OCI-LY3 (cell line): ENCODE data around the gene STX1A.
A peak's percentile ranks its signal among the peaks of the same experiment; 100 is the strongest.

ENCODE experiments used
- H2AFZ ChIP-seq: fragments of 200-600, 300-600 bp; shearing (Covaris generic); 2 replicates; pipeline ENCODE4 v1.6.0; 2014; ENCODE audit warnings: antibody characterized with exemption, low read depth, low read length
- H3K27ac ChIP-seq: fragments of 200-600, 300-600 bp; sonication (generic); 2 replicates; pipeline ENCODE4 v1.5.1; 2014; ENCODE audit warnings: mild to moderate bottlenecking, low read length, moderate library complexity, mixed read lengths
- H3K27me3 ChIP-seq: fragments of 200-600, 300-600 bp; sonication (generic); 2 replicates; pipeline ENCODE4 v1.6.1; 2014; ENCODE audit warnings: low read depth, low read length, mixed read lengths
- H3K36me3 ChIP-seq: fragments of 200-600, 300-600 bp; sonication (generic); replicated peaks from 2 replicates; pipeline ENCODE3; 2014; ENCODE audit warnings: low read depth, low read length, mixed read lengths
- H3K4me1 ChIP-seq: fragments of 300-600, 200-600 bp; sonication (generic); 2 replicates; pipeline ENCODE4 v1.6.1; 2014; ENCODE audit warnings: low read length, mixed read lengths
- H3K4me2 ChIP-seq: fragments of 200-600, 300-600 bp; sonication (generic); 2 replicates; pipeline ENCODE4 v1.6.1; 2014; ENCODE audit warnings: low read length, mixed read lengths
- H3K4me3 ChIP-seq: fragments of 300-600, 200-600 bp; sonication (generic); 2 replicates; pipeline ENCODE4 v1.5.1; 2014; ENCODE audit warnings: antibody characterized with exemption, mild to moderate bottlenecking, low read length, moderate library complexity
- H3K79me2 ChIP-seq: fragments of 300-600, 200-600 bp; shearing (Covaris generic); 2 replicates; pipeline ENCODE4 v1.6.1; 2014; ENCODE audit warnings: mild to moderate bottlenecking, low read length, mixed read lengths
- H3K9ac ChIP-seq: fragments of 300-600, 200-600 bp; shearing (Covaris generic); 2 replicates; pipeline ENCODE4 v1.6.0; 2014; ENCODE audit warnings: mild to moderate bottlenecking, low read length, moderate library complexity
- H3K9me3 ChIP-seq: fragments of 200-600, 300-600 bp; shearing (Covaris generic); 2 replicates; pipeline ENCODE4 v1.6.1; 2014; ENCODE audit warnings: low read length, mixed read lengths; ENCODE audit not compliant: insufficient read depth
- H4K20me1 ChIP-seq: fragments of 200-600, 300-600 bp; sonication (generic); 2 replicates; pipeline ENCODE4 v1.6.1; 2016; ENCODE audit warnings: low read length, mixed read lengths; ENCODE audit not compliant: insufficient read depth
- EZH2phosphoT487 ChIP-seq: fragments of 200-600 bp; shearing (Covaris generic); IDR thresholded peaks from 2 replicates; pipeline ENCODE4 v1.6.1; 2018; ENCODE audit warnings: antibody characterized with exemption, mixed run types, low read depth
- TF ChIP-seq, protein P1 (sequence below): fragments of 200-600, 300-600 bp; sonication (generic); IDR thresholded peaks from 2 replicates; pipeline ENCODE4 v1.5.1; 2014; ENCODE audit warnings: antibody characterized with exemption, low read length, low read depth

STX1A gene

DNA sequence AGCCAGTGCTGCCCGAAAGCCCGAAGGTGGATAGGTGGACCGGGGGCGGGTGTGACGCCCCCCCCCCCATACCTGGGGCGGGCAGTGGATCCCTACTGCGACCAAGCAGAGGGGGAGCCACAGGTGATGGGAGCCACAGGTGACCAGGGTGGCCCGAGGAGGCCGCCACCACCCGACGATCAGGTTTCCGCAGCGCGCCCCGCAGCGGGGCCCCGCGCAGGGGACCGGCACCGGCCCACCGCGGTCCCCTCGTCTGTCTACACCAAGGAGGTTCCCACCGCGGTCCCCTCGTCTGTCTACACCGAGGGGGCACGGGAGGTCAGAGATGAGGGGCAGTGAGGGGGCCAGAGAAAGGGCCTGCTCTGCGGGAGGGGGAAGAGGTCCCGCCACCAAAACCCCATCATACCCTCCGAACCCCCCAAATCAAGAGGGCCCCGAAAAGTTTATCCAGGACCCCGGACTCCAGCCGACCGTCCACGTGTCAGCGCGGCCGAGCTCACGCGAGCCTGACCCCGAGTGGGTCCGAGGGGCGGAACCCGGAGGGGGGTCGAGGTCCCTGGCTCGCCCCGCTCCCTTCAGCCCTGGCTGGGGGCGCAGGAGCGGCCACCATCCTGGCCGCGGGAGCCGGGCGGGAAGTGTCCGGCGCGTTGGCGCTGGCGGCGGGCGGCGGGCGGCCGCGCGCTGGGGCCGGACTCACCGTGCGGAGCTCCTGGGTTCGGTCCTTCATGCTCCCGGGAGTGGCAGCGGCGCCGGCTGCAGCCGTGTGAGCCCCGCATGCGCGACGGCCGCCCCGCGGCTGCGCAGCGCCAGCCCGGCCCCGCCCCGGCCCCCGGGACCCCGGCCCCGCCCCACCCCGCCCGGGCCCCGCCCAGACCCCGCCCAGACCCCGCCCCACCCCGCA, at the start of gene STX1A:
Gene STX1A (minus strand): TSS at position 765 of the 901 bp plus-strand sequence. CDS start 38 bp downstream, at position 727.
- Histone ChIP-seq H3K4me1 (peaks cover 11% of the 10 kb centered on the region), H3K27ac (no peak within 1 kb of the TSS), H2AFZ (peak within 1 kb of the TSS; percentile 65; the same call in 1 of the 2 replicates), H3K4me2 (peak within 1 kb of the TSS; percentile 89), H3K36me3 (no peaks in the 10 kb centered on the region), H3K27me3 (0 out of 2 replicates have a peak, but pooled peaks cover 3% of the 10 kb centered on the region), H4K20me1 (peaks cover 4% of the 10 kb centered on the region; the same call in 1 of the 2 replicates), H3K9ac (peak within 1 kb of the TSS; percentile 77), H3K79me2 (peaks cover 5% of the 10 kb centered on the region; the same call in 1 of the 2 replicates), H3K4me3 (peak within 1 kb of the TSS; percentile 93), H3K9me3 (no peaks in the 10 kb centered on the region)
- TF ChIP-seq EZH2phosphoT487, result no peak
- TF ChIP-seq, protein P1, sequence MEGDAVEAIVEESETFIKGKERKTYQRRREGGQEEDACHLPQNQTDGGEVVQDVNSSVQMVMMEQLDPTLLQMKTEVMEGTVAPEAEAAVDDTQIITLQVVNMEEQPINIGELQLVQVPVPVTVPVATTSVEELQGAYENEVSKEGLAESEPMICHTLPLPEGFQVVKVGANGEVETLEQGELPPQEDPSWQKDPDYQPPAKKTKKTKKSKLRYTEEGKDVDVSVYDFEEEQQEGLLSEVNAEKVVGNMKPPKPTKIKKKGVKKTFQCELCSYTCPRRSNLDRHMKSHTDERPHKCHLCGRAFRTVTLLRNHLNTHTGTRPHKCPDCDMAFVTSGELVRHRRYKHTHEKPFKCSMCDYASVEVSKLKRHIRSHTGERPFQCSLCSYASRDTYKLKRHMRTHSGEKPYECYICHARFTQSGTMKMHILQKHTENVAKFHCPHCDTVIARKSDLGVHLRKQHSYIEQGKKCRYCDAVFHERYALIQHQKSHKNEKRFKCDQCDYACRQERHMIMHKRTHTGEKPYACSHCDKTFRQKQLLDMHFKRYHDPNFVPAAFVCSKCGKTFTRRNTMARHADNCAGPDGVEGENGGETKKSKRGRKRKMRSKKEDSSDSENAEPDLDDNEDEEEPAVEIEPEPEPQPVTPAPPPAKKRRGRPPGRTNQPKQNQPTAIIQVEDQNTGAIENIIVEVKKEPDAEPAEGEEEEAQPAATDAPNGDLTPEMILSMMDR, result no peak

DNA sequence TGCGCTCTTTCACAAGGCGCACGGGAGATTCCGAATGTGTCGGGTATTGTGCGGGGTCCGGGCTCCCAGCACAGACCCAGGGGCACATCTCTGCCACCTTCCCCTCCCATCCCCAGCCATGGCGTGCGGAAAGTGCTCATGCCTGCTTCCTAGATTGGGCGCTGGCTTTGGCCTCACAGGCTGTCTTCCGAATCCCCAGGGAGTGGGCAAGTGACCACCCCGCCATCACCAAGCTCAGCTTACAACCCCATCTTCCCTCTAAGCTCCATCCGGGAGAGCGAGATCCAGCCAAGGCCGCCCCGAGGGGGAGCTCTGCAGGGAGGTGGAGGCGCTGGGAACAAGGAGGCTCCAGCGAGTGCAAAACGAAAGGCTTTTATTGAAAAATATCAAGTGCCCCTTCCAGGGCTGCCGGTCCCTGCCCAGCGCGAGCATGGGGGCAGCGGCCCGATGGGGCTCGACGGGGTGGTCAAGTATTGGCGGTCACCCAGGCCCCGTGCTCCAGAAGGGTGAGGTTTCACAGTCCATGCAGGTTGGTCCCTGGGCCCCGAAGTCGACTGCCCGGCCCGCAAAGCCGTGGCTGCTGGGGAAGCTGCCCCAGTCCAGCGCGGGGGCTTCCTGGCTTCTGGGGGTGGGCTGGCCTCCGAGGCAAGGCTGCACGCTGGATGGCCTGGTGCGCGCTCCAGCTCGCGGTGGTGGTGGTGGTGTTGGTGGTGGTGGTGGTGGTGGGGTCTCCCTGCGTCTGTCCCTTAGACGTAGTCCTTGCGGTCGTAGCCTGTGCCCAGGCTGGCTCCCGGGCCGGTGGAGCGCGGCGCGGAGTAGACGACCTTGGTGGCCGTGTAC, 49.4 kb upstream of the STX1A start:
- no peak overlapping the region for H3K4me2 ChIP-seq
- H2AFZ ChIP-seq, result no peak overlapping the region
- H3K27ac ChIP-seq, result no peak overlapping the region
- no peaks in the 10 kb centered on the region for H4K20me1 ChIP-seq
- no peaks in the 10 kb centered on the region for H3K27me3 ChIP-seq
- H3K36me3 ChIP-seq, result no peaks in the 10 kb centered on the region
- TF ChIP-seq EZH2phosphoT487, result no peak
- TF ChIP-seq, protein P1, result no peak
- no peak overlapping the region for H3K9ac ChIP-seq
- no peak overlapping the region for H3K4me3 ChIP-seq
- H3K9me3 ChIP-seq, result no peaks in the 10 kb centered on the region
- no peaks in the 10 kb centered on the region for H3K4me1 ChIP-seq
- no peaks in the 10 kb centered on the region for H3K79me2 ChIP-seq

DNA sequence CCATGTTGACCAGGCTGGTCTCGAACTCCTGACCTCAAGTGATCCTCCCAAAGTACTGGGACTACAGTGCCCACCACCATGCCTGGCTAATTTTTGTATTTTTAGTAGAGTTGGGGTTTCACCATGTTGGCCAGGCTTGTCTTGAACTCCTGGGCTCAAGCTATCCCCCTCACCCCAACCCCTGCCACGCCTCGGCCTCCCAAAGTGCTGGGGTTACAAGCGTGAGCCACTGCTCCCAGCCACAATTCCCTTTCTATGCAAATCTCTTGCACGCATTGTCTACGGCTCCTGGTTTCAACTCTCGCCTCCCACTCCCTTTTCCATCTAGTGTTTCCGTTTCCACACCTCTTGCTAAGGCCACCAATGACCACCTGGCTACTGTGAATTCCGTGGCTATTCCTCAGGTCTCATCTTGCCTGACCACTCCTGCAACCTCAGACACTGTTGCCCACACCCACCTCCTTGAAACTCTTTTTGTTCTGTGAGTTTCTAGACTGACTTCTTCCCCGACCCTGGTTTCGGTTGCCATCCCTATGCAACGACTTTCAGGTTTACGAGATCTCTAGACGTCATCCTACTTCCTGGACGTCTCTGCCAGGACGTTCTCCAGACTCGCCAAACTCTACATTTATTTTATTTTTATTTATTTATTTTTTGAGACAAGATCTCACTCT, 47.2 kb upstream of the STX1A start:
- no peak overlapping the region for H3K4me3 ChIP-seq
- no peak overlapping the region for H3K4me2 ChIP-seq

More for the DNA sequence above, 47.2 kb upstream of the STX1A start:
- Histone ChIP-seq H3K79me2 (no peaks in the 10 kb centered on the region), H3K27me3 (no peaks in the 10 kb centered on the region), H3K27ac (no peak overlapping the region), H3K9me3 (no peaks in the 10 kb centered on the region), H2AFZ (no peak overlapping the region), H4K20me1 (no peaks in the 10 kb centered on the region), H3K4me1 (no peaks in the 10 kb centered on the region), H3K36me3 (no peaks in the 10 kb centered on the region), H3K9ac (no peak overlapping the region)
- TF ChIP-seq EZH2phosphoT487, result no peak
- TF ChIP-seq, protein P1, result no peak
